GM19455 (cell line): ENCODE measurements around the gene ZNF835.
"Not testable (repeated sequence)": the region's sequence is repeated elsewhere in the genome, so short reads cannot be mapped to it uniquely, and the experiment has no call there.

Experiments
- ATAC-seq: cut with Tn5 transposase; IDR thresholded peaks from one replicate; pipeline ENCODE4 v1.9.1; 2021; ENCODE audit not compliant: unreplicated experiment

ZNF835 gene

GRCh38 chr19:56671613-56671994 is at the start of gene ZNF835:
Gene ZNF835 (minus strand): TSS chr19:56671757. CDS start chr19:56665198, 6,559 bp downstream.
- no peak for ATAC-seq

DNA sequence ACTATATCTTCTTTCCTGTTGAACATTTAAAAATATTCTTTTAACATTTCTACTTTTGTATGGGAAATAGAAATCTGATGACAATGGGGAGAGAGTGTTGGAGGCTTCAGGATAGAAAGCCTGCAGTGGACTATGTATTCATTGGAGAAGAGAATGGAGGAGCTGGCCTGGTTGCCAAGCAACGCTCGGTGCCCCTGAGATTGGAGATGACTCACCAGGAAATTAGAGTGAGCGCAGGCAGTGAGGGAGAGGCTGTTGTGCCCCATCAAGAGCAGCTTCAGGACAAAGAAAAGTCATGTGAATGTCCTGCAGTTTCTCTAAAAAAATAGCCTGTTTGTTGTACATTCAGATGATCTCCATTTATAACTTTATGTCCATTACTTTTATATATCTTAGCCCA is 48.7 kb upstream of the ZNF835 start:
- no peak for ATAC-seq

DNA sequence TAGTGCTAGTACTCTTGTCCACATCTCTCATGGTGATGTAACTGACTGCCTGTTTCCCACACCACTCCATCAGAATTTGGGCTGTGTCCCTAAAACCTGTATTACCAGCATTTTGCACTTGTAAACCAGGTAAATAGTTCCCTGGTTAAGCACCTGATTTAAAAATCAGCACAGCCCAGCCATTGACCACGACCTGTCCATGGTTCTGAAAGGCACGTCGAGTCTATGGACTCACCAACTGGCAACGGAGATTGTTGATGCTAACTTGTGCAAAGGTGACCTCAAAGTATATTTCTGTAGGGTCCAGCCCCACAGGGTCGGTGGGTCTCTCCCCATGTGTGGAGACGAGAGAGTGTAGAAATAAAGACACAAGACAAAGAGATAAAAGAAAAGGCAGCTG is 46.7 kb upstream of the ZNF835 start:
- ATAC-seq = no peak

DNA sequence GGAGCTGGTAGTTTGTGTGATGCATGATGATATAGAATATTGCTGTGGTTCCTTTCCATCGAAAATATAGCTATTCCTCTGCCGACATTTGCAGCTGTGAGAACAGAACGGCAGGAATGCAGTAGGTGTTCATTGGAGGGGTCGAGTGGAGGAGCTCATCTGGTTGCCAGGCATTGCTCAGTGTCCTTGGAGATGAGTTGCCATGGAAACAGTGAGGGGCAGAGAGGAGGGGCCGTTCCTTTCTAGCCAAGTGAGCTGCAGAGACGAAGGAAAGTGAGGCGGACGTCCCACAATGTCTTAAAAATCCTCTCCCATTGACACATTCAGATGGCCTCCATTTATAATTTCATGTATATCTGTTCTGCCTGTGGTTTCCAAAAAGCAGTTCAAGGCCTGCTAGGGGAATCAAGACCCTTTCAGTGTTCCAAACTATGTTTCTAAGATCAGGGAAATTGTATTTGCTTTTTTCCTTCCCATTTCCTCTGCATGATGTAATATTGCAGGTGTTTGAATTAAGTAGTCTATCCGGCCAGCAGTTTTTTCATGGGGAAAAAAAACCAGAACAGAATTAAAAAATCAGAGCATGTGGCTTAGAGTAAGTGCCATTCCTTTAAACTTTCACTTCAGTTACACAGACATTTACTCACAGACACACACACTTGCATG is 41.2 kb upstream of the ZNF835 start:
- ATAC-seq = no peak

DNA sequence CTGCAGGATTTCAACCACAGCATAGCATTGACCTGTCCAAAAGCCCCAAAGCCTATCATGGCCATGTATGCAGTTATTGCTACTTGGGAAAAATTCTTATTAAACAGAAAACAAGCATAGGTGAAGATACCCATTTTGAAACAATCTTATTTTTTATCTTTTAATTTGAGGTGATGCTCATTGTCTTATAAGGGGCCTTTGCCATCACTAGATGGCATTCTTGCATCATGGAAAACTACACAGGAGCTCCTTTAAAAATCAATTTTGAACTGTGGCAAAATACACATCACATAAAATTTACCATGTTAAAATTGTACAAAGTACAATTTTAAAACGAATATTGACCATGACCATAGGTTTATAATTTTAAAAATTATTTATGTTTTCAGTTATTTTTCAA is 38.9 kb upstream of the ZNF835 start:
- ATAC-seq = no peak

GRCh38 chr19:56707821-56708220 is 36.3 kb upstream of the ZNF835 start:
- ATAC-seq = no peak

DNA sequence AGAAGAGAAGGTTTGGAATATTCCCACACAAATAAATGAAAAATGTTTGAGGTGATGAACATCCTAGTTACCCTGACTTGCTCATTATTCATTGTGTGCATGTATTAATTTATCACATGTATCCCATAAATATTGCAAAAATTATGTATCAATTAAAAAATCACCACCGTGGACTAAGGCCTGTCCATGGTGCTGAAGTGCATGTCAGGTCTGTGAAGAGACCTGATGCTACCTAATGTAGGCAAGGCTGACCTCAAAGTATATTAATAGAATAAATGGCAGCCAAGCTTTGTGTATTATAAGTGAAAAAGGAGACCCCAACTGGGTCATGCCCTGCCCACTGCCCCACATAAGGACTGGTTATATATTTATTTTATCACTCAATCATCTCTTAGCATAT is 34.4 kb upstream of the ZNF835 start:
- no peak for ATAC-seq

DNA sequence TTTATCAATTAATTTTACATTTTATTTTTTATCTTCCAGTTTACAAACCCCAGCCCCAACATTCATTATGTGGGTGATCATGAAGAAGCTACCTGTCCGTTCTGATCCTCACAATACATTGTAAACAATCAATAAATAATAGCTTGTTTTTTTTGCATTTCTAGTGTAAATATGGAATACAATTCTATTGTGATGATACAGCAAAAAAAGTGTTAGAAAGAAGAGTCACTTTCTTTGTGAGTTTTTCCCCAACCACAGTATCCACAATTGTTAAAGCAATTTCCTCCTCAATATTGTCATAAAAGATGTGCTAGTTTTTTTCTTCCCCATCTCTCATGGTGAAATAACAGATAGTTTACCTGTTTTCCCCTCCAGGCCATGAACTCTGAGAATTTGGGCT is 30.3 kb upstream of the ZNF835 start:
- no peak for ATAC-seq

DNA sequence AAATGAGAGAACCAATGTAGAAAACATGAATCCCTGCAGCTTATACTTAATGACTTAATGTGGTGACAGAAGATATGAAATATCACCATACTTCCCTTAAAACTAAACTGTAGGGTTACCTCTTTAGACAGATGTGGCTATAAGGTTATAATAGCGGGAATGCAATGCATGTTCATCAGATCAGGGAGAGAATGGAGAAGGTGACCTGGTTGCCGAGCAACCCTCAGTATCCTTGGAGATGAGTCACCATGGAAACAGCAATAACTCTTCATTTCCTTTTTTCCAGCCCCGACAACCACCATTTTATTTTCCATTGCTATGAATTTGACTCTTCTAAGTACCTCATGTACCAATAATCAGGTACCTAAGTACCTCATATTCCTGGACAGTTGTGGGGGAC is 28.0 kb upstream of the ZNF835 start:
- no peak for ATAC-seq

DNA sequence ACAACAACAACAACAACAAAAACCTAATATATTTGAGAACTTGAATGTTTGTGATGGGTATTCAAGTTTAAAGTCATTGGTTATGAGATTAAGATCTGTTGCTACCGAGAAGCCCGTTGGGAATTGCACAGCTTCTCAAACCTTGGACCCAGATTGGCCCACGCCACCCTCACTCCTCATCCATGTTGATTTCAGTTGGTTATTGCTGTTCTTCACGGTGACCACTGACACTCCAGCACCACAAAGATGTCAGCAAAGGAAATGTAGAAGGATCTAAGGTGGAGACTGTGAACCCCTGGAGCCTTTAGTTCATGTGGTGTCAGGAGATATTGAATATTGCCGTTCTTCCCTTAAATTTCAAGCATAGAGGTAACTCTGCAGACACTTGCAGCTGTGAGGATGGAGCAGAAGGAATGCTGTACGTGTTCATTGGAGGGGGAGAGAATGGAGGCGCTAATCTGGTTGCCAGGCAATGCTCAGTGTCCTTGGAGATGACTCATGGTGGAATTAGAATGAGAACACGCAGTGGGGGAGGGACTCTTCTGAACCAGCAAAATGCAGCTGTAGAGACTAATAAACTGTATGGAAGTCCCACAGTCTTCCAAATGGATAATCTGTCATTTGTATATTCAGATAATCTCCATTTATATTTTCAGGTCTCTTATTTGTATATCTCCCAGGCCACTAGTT is 20.8 kb upstream of the ZNF835 start:
- ATAC-seq = no peak

GRCh38 chr19:56690670-56691069 is 19.1 kb upstream of the ZNF835 start:
- no peak for ATAC-seq

DNA sequence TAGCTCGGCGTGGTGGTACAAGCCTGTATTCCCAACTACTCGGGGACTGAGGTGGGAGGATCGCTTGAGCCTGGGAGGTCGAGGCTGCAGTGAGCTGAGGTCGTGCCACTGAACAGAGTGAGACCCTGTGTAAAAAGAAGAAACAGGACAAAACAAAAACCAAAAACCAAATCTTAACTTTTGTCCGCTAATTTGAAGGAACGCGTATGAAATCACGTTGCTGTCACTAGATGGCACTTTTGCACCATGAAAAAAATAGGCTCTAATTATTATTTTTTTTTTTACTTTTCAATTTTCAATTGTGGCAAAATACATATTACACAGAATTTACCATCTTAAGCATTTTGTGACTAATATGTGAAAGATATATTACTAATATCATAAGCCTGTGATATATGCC is 17.6 kb upstream of the ZNF835 start:
- no peak for ATAC-seq

- ATAC-seq = no peak
These were observed 15.5 kb upstream of the ZNF835 start for GRCh38 chr19:56687031-56687430.

DNA sequence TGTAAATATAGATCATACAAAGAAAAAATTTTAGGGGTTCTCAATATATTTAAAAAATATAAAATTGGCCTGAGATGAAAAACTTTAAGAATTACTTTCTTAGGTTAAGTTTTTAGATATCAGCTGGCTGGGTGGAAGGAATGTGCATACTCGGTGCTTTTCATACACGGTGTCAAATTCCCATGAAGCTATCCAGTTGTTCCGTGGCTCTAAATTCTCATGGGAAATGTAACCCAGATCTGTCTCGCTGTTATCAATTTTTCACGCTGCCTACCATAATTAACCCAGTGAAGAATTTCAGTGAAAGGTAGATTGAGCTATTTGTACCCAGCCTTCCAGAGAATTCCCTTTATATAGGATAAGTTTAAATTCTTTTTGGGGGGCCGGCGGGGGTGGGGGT is 11.6 kb upstream of the ZNF835 start:
- no peak for ATAC-seq

GRCh38 chr19:56681702-56682101 is 10.1 kb upstream of the ZNF835 start:
- ATAC-seq = no peak

- ATAC-seq = no peak
These were observed 6.6 kb upstream of the ZNF835 start for GRCh38 chr19:56678205-56678604.

GRCh38 chr19:56672610-56673009 is 1.1 kb upstream of the ZNF835 start:
- ATAC-seq = not testable (repeated sequence)

DNA sequence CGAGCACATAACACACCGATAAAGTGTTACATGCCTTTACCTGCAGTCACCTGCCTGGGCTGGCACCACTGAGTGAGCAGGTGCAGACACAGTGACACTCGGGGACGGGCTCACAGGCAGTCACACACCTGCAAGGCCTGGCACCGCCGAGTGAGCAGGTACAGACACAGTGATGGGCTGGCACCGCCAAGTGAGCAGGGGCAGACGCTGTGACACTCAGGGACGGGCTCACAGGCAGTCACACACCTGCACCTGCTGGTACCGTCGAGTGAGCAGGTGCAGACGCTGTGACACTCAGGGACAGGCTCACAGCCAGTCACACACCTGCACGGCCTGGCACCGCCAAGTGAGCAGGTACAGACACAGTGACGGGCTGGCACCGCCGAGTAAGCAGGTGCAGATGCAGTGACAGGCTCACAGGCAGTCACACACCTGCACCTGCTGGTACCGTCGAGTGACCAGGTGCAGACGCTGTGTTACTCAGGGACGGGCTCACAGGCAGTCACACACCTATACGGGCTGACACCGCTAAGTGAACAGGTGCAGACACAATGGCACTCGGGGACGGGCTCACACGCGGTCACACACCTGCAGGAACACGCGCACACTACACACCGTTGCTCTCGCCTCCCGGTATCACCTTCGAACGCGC is 470 bp downstream of the ZNF835 start:
- no peak for ATAC-seq

- ATAC-seq = no peak
These were observed 1.1 kb downstream of the ZNF835 start for GRCh38 chr19:56670401-56670960.

DNA sequence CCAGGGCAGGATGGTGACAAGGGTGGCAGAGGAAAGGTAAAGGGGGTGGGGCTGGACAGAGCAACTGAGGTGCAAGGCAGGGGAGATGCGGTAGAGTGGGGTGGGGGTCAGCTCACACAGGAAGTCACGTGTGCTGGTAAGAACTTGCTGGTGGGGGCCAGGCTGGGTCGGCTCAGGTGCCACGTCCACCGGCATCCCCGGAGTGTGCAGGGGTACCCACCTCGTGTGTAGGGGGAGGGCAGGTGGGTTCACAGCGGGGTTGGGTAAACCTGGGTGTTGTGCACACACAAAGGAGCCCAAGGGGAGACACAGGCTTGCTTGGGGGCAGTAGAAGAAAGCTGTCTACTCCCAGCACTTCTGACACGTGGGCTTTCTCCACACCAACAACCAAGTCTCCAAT is 2.9 kb downstream of the ZNF835 start:
- no peak for ATAC-seq

GRCh38 chr19:56667311-56667870 is 4.2 kb downstream of the ZNF835 start:
- no peak for ATAC-seq

DNA sequence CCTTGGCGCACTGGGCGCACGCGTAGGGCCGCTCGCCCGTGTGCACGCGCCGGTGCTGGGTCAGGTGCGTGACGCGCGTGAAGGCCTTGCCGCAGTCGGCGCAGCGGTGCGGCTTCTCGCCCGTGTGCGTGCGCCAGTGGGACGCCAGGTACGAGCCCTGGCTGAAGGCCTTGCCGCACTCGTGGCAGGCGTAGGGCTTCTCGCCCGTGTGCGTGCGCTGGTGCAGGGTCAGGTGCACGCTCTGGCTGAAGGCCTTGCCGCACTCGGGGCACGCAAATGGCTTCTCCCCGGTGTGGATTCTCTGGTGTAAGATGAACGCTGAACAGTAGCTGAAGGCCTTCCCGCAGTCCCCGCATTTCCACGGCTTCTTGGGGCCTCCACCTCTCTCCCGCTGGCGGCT is 7.0 kb downstream of the ZNF835 start:
- no peak for ATAC-seq
